Motor neuron (in vitro differentiated cells): ENCODE measurements around the gene SARM1. TPM values are rescaled to one million over a fixed set of nuclear protein-coding genes. Genes with fewer than 3 reads are reported as not detected.
A peak's percentile ranks its signal among the peaks of the same experiment; 100 is the strongest.

Experiments
- ATAC-seq, 8 experiments: fragments of 200-7000 bp; cut with Tn5 transposase; replicated peaks in 6 of 8; 2 replicates each; pipeline ENCODE4 v1.8.0; 2021; ENCODE audit warnings: mild to moderate bottlenecking in 8 of 8, moderate library complexity in 8 of 8
- H3K27ac ChIP-seq, 2 donors: fragments of 250-450 bp; sonication (Bioruptor Pico); 2 replicates each; pipeline ENCODE4 v1.9.0; 2021; ENCODE audit warnings: antibody characterized with exemption in 2 of 2, mild to moderate bottlenecking in 2 of 2, moderate library complexity in 1 of 2
- H3K4me1 ChIP-seq, 2 donors: fragments of 250-450 bp; sonication (Bioruptor Pico); replicated peaks in 1 of 2; 2 replicates each; pipeline ENCODE4 v1.6.1; 2021; ENCODE audit warnings: antibody characterized with exemption in 2 of 2, mild to moderate bottlenecking in 2 of 2, moderate library complexity in 1 of 2
- H3K4me3 ChIP-seq, 5 donors: fragments of 250-450 bp; sonication (Bioruptor Pico); 2 replicates each; pipeline ENCODE4 v1.9.0; 2021; ENCODE audit warnings: antibody characterized with exemption in 5 of 5, mild to moderate bottlenecking in 5 of 5, moderate library complexity in 4 of 5
- WGBS, 10 experiments: fragments of 450-650 bp; shearing (Covaris generic); methylation state at CpG; one replicate each; pipeline ENCODE4 v1.0.0; 2022; 5-methylcytosine and 5-hydroxymethylcytosine counted together
- in situ Hi-C, 9 experiments: fragments of 400-800 bp; cut with MboI; loops; one replicate each; pipeline ENCODE4 v1.15.0; 2021; ENCODE audit warnings: low sequenced_read_pairs in 9 of 9, low pct_unique_long_range_greater_than_20kb in 2 of 9; ENCODE audit not compliant: unreplicated experiment in 9 of 9
- total RNA-seq, 8 experiments: library from RNA; unstranded; fragments of 300-600 nt; gene quantifications; 2 replicates each; pipeline versions ENCODE4 v1.2.3 to v1.2.4, GENCODE V29; 2022

The SARM1 gene
- total RNA-seq: 10 to 100 TPM in 5 of 8 experiments, 1 to 10 TPM in 3; 2.0 to 21.7 (median 10.1) TPM

GRCh38 chr17:28371245-28372202 is at the start of gene SARM1:
Gene SARM1 (plus strand): TSS chr17:28371694. CDS start chr17:28372033, 339 bp downstream.
- peak; percentile 83 to 91 (median 90) for ATAC-seq
- WGBS, 10 experiments: 0% methylated on average over 3 of the region's 80 CpGs; no CpG with 5 or more reads in 9 of the 10 experiments
- H3K27ac ChIP-seq: peak within 1 kb of the TSS; percentile 86 to 92
- peaks cover 24 to 26% of the 10 kb centered on the region in 2 donors for H3K4me1 ChIP-seq
- in situ Hi-C loops: no loop called here
- peak within 1 kb of the TSS; percentile 48 to 68 (median 51) for H3K4me3 ChIP-seq

- Histone ChIP-seq H3K4me1 (peaks cover 22 to 29% of the 10 kb centered on the region in 2 donors), H3K27ac (no peak overlapping the region), H3K4me3 (no peak overlapping the region)
- in situ Hi-C loops: no loop called here
- no peak for ATAC-seq
- 43 to 100% (median 80%) methylated on average over 1 to 4 of the region's 5 CpGs; no CpG with 5 or more reads in 1 of the 10 experiments for WGBS, 10 experiments
Observed at GRCh38 chr17:28324267-28324745, 47.2 kb upstream of the SARM1 start.

- WGBS, 10 experiments: 25 to 100% (median 63%) methylated on average over 1 to 3 of the region's 3 CpGs; no CpG with 5 or more reads in 3 of the 10 experiments
Observed at GRCh38 chr17:28324781-28325180, 46.7 kb upstream of the SARM1 start.

GRCh38 chr17:28325211-28325610 is 46.3 kb upstream of the SARM1 start:
- Histone ChIP-seq H3K27ac (peak overlapping the region in 1 of 2 donors; percentile 34), H3K4me1 (peaks cover 22 to 25% of the 10 kb centered on the region in 2 donors), H3K4me3 (no peak overlapping the region)
- in situ Hi-C loops: no loop called here
- ATAC-seq: peak in 5 of 8 experiments; percentile 31 to 68 (median 46)
- 0 to 100% (median 15%) methylated on average over 3 to 5 of the region's 5 CpGs; no CpG with 5 or more reads in 2 of the 10 experiments for WGBS, 10 experiments

More at GRCh38 chr17:28324781-28325180, 46.7 kb upstream of the SARM1 start:
- Histone ChIP-seq H3K4me3 (no peak overlapping the region), H3K27ac (no peak overlapping the region), H3K4me1 (peaks cover 22 to 29% of the 10 kb centered on the region in 2 donors)
- in situ Hi-C loops: no loop called here
- ATAC-seq: no peak

DNA sequence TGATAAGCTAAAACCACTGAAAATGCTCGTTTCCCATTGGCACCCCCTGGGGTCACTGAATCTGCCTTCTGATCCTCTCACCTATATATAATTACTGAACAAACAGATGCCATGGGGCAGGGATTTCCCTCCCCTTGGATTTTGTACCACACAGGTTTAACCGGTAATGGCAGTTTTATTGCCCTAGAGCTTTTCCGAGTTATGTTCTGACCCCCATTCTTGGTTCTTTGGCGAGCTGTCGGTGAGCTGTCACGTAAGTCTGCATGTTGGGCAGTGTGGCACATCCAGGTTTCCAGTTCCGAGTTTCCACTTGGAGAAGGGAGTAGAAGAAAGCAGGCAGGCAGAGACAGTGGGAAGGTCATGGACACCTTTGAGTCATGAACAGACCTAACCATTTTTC is 45.4 kb upstream of the SARM1 start:
- peaks cover 19 to 20% of the 10 kb centered on the region in 2 donors for H3K4me1 ChIP-seq
- WGBS, 10 experiments: 53 to 94% (median 78%) methylated on average over 3 to 7 of the region's 7 CpGs; no CpG with 5 or more reads in 4 of the 10 experiments
- H3K27ac ChIP-seq: peak overlapping the region in 1 of 2 donors; percentile 34
- in situ Hi-C loops: no loop called here
- H3K4me3 ChIP-seq: no peak overlapping the region
- no peak for ATAC-seq

DNA sequence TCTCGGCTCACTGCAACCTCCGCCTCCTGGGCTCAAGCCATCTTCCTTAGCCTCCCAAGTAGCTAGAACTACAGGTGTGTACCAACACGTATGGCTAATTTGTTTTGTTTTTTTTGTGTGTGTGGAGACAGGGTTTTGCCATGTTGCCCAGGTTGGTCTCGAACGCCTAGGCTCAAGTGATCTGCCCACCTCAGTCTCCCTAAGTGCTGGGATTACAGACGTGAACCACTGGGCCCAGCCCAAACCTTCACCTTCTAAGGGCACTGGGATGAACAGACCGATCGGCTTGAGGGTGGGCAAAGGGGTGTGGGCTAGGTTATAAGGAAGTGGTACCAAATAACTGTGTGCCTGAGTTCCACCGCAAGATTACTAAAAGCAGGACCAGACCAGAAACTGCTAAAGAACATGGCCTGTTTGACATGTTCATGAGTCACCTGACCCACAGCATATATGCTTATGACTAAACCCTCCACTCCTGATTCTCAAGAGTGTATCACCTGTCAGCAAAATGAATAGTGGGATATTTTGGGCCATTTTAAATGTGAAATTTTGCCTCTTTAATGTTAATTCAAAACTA is 44.4 kb upstream of the SARM1 start:
- Histone ChIP-seq H3K4me1 (peaks cover 19 to 20% of the 10 kb centered on the region in 2 donors), H3K4me3 (no peak overlapping the region), H3K27ac (no peak overlapping the region)
- 85 to 100% (median 96%) methylated on average over 3 to 6 of the region's 9 CpGs; no CpG with 5 or more reads in 6 of the 10 experiments for WGBS, 10 experiments
- in situ Hi-C loops: no loop called here
- ATAC-seq: no peak

- Histone ChIP-seq H3K4me1 (peaks cover 19 to 20% of the 10 kb centered on the region in 2 donors), H3K27ac (no peak overlapping the region), H3K4me3 (no peak overlapping the region)
- in situ Hi-C loops: no loop called here
- ATAC-seq: peak in 1 of 8 experiments; percentile 27
- 39 to 100% (median 88%) methylated on average over 1 to 3 of the region's 3 CpGs; no CpG with 5 or more reads in 2 of the 10 experiments for WGBS, 10 experiments
Observed at GRCh38 chr17:28327709-28328108, 43.8 kb upstream of the SARM1 start.

DNA sequence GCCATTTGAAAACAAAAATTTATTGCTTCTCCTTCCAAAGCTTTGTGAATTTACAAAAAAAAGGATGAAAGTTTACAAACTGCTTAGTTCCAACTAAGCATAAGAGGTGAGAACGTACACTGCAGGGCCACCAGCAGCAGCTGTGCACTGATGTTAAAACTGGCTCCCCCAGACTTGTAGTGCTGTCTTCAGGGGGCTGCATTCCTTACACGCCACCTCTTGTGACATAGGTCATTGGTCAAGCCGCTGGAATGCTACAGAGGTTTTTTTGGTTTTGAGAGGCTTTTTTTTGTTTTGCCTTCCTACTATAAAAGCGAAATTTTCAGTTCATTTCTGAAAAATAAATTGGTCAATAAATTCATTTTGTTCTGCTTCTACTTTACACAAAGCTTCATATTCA is 43.2 kb upstream of the SARM1 start:
- 0 to 100% (median 85%) methylated on average over 1 to 4 of the region's 4 CpGs; no CpG with 5 or more reads in 2 of the 10 experiments for WGBS, 10 experiments
- peaks cover 20% of the 10 kb centered on the region in 2 donors for H3K4me1 ChIP-seq
- ATAC-seq: no peak
- no peak overlapping the region for H3K4me3 ChIP-seq
- in situ Hi-C loops: no loop called here
- H3K27ac ChIP-seq: no peak overlapping the region

DNA sequence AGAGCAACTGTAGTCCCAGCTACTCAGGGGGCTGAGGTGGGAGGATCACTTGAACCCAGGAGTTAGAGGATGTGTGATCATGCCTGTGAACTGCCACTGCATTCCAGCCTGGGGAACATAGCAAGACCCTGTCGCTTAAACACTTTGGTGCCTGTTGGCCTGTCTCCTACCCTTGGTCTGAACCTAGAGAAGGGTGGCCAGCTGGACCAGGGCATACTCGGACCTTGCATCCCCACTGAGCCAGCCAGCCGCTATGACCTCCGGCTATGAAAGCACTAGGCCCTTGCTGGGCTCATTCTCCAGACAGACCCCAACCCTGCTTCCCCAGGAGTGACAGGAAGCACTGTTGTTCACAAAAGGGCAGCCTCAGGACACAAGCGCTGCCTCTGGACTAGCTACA is 40.8 kb upstream of the SARM1 start:
- no peak overlapping the region for H3K4me3 ChIP-seq
- no peak for ATAC-seq
- WGBS, 10 experiments: 90 to 100% (median 100%) methylated on average over 1 to 3 of the region's 5 CpGs; no CpG with 5 or more reads in 5 of the 10 experiments
- in situ Hi-C loops: no loop called here
- H3K4me1 ChIP-seq: peaks cover 12 to 18% of the 10 kb centered on the region in 2 donors
- H3K27ac ChIP-seq: no peak overlapping the region

DNA sequence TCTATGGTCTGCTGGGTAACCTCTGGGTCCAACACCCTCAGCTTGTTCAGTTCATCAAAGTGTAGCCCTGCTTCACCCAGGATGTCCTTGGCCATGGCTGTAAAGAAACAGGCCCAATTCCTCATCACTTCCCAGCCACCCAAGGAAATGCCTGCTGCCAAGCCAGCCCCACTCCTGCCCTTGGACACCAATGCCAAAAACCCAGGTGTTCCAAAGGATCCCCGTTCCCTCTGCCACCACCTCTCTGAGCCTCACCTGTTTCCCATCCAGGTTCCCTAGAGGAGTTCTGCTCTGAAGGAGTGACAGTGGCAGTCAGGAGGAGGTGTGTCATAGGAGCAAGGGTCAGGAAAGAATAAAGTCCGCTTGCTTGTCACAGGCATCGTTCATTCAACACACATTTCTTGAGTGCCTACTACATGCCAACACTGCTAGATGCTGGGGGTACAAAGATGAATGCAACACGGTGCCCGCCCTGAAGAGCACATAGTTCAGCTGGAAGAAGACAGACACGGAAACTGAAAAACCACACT is 39.5 kb upstream of the SARM1 start:
- no peak overlapping the region for H3K4me3 ChIP-seq
- WGBS, 10 experiments: 39 to 100% (median 83%) methylated on average over 1 to 5 of the region's 6 CpGs; no CpG with 5 or more reads in 1 of the 10 experiments
- in situ Hi-C loops: no loop called here
- no peak overlapping the region for H3K27ac ChIP-seq
- H3K4me1 ChIP-seq: peaks cover 14 to 19% of the 10 kb centered on the region in 2 donors
- ATAC-seq: no peak

DNA sequence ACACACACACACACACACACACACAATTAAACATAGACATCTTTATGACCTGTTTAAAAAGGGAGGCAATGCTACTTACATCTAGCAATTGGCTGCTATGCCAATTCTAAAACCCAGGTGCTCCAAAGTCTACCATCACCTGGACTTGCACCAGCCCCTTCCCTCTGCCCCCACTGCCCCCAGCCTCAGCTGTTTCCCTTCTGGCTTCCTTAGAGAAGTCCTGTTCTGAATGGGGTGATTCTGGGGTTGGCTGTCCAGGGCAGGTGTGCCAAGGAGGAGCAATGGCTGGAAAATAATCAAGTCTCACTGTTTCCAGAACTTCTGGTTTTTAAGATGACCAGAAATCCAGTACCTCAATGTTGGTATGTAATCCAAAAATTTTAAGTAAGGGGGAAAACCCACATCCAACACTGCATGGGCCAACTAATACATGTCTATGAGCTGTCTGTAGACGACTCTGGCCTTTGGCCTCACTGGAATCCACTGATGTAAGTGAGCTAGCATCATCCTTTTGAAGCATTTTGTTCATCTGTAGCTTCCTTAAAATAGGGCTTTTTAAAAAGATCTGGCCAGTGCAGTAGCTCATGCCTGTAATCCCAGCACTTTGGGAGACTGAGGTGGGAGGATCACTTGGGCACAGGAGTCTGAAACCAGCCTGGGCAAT is 38.3 kb upstream of the SARM1 start:
- in situ Hi-C loops: no loop called here
- H3K4me1 ChIP-seq: peaks cover 17 to 20% of the 10 kb centered on the region in 2 donors
- H3K4me3 ChIP-seq: no peak overlapping the region
- ATAC-seq: no peak
- H3K27ac ChIP-seq: no peak overlapping the region
- WGBS, 10 experiments: 20 to 80% (median 55%) methylated on average over 1 of the region's 1 CpG; no CpG with 5 or more reads in 4 of the 10 experiments

- H3K4me3 ChIP-seq: peak overlapping the region; percentile 57 to 98 (median 74)
- H3K27ac ChIP-seq: peak overlapping the region in 1 of 2 donors; percentile 95
- ATAC-seq: no peak
- peaks cover 17 to 20% of the 10 kb centered on the region in 2 donors for H3K4me1 ChIP-seq
- in situ Hi-C loops: no loop called here
- WGBS, 10 experiments: 11 to 75% (median 59%) methylated on average over 1 to 6 of the region's 6 CpGs; no CpG with 5 or more reads in 1 of the 10 experiments
Observed at GRCh38 chr17:28334171-28334570, 37.3 kb upstream of the SARM1 start.
